ENCODE data around the gene CYP4Z1.

DNA sequence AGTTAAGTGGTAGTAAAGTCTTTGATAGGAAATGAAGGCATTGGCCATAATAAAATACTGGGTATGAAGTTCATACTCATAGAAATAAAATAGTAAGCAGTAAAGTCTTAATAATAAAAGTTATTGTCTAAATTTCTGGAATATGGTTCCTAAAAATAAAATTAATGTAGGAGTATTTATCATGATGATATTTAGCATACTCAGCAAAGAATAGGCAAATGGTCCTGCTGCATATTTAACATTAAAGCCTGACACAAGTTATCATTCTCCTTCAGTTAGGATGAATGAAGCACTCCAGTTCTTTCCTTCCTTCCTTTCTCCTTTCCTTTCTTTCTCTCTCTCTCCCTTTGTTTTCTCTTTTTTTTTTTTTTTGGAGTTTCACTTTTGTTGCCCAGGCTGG lies 97.5 kb downstream of the CYP4Z1 start:
- no peak for TF ChIP-seq YY1 (IDR thresholded peaks at IDR 0.05; ENCODE audit: extremely low read depth, insufficient replicate concordance, low read depth, low read length)
- no peak for TF ChIP-seq EZH2phosphoT487 (IDR thresholded peaks at IDR 0.05; ENCODE audit: borderline replicate concordance)
- no peak for TF ChIP-seq EGR1 (IDR thresholded peaks at IDR 0.05; ENCODE audit: low read depth)
- TF ChIP-seq, protein P1, sequence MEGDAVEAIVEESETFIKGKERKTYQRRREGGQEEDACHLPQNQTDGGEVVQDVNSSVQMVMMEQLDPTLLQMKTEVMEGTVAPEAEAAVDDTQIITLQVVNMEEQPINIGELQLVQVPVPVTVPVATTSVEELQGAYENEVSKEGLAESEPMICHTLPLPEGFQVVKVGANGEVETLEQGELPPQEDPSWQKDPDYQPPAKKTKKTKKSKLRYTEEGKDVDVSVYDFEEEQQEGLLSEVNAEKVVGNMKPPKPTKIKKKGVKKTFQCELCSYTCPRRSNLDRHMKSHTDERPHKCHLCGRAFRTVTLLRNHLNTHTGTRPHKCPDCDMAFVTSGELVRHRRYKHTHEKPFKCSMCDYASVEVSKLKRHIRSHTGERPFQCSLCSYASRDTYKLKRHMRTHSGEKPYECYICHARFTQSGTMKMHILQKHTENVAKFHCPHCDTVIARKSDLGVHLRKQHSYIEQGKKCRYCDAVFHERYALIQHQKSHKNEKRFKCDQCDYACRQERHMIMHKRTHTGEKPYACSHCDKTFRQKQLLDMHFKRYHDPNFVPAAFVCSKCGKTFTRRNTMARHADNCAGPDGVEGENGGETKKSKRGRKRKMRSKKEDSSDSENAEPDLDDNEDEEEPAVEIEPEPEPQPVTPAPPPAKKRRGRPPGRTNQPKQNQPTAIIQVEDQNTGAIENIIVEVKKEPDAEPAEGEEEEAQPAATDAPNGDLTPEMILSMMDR (IDR thresholded peaks at IDR 0.05 in 2 of 3, conservative IDR thresholded peaks at IDR 0.05 in 1 of 3; ENCODE audit: borderline replicate concordance in 1 of 3, insufficient read depth in 1 of 3, low read depth in 2 of 3, low read length in 2 of 3), result no peak
- TF ChIP-seq FOSL1 (IDR thresholded peaks at IDR 0.05; ENCODE audit: low read depth), result no peak
- TF ChIP-seq POLR2A (IDR thresholded peaks at IDR 0.05; ENCODE audit: borderline replicate concordance, extremely low read depth, insufficient read depth, insufficient read length), result no peak
